Ovary (tissue), 9 donors: ENCODE results near the gene SLC1A3. TPM values are rescaled to one million over a fixed set of nuclear protein-coding genes. Genes with fewer than 3 reads are reported as not detected.

Experiments used
- DNase-seq, 5 donors: peaks; one replicate each; pipeline ENCODE4 v3.0.0-alpha.2; 2019 to 2020
- H3K27ac ChIP-seq, 2 donors: fragments of 200-600 bp; one replicate each; pipeline versions ENCODE4 v1.5.1 to v1.8.0; 2019 to 2022
- H3K27me3 ChIP-seq: fragments of 200-600 bp; one replicate; pipeline ENCODE4 v1.8.0; 2022
- H3K36me3 ChIP-seq: fragments of 200-600 bp; sonication (generic); one replicate; pipeline ENCODE4 v1.5.1; 2019
- H3K4me1 ChIP-seq: one replicate; pipeline ENCODE4 v1.8.1; 2013; ENCODE audit warnings: mild to moderate bottlenecking, moderate library complexity; ENCODE audit not compliant: insufficient read depth
- H3K4me3 ChIP-seq: fragments of 200-600 bp; sonication (generic); one replicate; pipeline ENCODE4 v1.5.1; 2017
- H3K9me3 ChIP-seq, 2 donors: fragments of 200-600 bp in 1 of 2; sonication (generic) in 1 of 2; one replicate each; pipeline versions ENCODE4 v1.5.1 to v1.8.1; 2013 to 2019; ENCODE audit warnings: mild to moderate bottlenecking in 1 of 2, moderate library complexity in 1 of 2
- CTCF ChIP-seq, 3 donors: fragments of 450-650 bp in 2 of 3; fragments of 200-600 bp in 1 of 3; IDR thresholded peaks; one replicate each; pipeline versions ENCODE4 v1.5.1 to v1.8.0; 2016 to 2022; ENCODE audit warnings: antibody characterized with exemption in 3 of 3, mild to moderate bottlenecking in 1 of 3
- EP300 ChIP-seq: sonication (generic); formaldehyde crosslinking; IDR thresholded peaks from one replicate; pipeline ENCODE4 v1.6.1; 2017; ENCODE audit warnings: antibody characterized with exemption
- POLR2A ChIP-seq: fragments of 450-650 bp; IDR thresholded peaks from one replicate; pipeline ENCODE4 v1.6.1; 2017; ENCODE audit warnings: antibody characterized with exemption, mild to moderate bottlenecking, moderate library complexity
- WGBS, 3 donors: extraction: QIAGEN DNeasy Blood & Tissue Kit in 1 of 3; methylation state at CpG; one replicate each; pipeline versions ENCODE4 v1.1.5 to v1.1.7; 2013 to 2017; 5-methylcytosine and 5-hydroxymethylcytosine counted together
- intact Hi-C, 4 donors: fragments of 100-400 bp; cut with DNase I; formaldehyde crosslinking; loops; one replicate each; pipeline versions ENCODE4 v1.11.0 to v1.15.1; 2022 to 2023
- polyA plus RNA-seq, 2 donors: library from polyadenylated mRNA; stranded (reverse); fragments of 200-250 nt in 1 of 2; fragments of 350-450 nt in 1 of 2; fragmentation: Illumina TruSeq in 1 of 2; extraction: RNeasy Lipid Tissue Mini Kit (QIAGEN cat#74804) in 1 of 2; gene quantifications; one replicate each; pipeline ENCODE4 v1.2.3, GENCODE V29; 2013 to 2014
- total RNA-seq, 7 donors: library from RNA; depleted of rRNA in 2 of 7; stranded (reverse); fragments of >200 nt in 2 of 7; fragmentation: NEBNext Ultra II Directional in 3 of 7; extraction: Animal tissue kit (Norgen Biotek cat#: 25700) in 3 of 7; gene quantifications; one replicate each; pipeline versions ENCODE4 v1.1.0 to v1.2.4, GENCODE V29; 2016 to 2023
- donor health status: DM: no; HTN: no; CAD: no; lungs with moderate emphysema.
- donor health status: DM: no; HTN: no; CAD: no.
- donor health status: Bipolar disorder and iron deficiency.
- donor health status: DM: yes; HTN: yes; CAD: no.
- donor health status: DM: no; HTN: no; CAD: no.
- donor health status: DM: yes; HTN: yes; CAD: no.

Gene SLC1A3
- total and polyA plus RNA-seq, 9 donors, result 5.2 to 72.3 (median 36.7) TPM

- no peak for TF ChIP-seq POLR2A
- no peak for TF ChIP-seq EP300
- no peak for TF ChIP-seq CTCF (IDR thresholded peaks at IDR 0.05)
- DNase-seq, result no peak
- 79 to 88% (median 83%) methylated on average over 6 of the region's 6 CpGs for WGBS, 3 donors
- no peak overlapping the region for H3K27ac ChIP-seq
- no peaks in the 10 kb centered on the region for H3K36me3 ChIP-seq
- no peak overlapping the region for H3K4me3 ChIP-seq
- H3K4me1 ChIP-seq, result no peaks in the 10 kb centered on the region
- no peaks in the 10 kb centered on the region for H3K9me3 ChIP-seq
- H3K27me3 ChIP-seq, result no peaks in the 10 kb centered on the region
- intact Hi-C loops, result no loop called here
These were observed 116.5 kb downstream of the SLC1A3 start for GRCh38 chr5:36722900-36723299.

DNA sequence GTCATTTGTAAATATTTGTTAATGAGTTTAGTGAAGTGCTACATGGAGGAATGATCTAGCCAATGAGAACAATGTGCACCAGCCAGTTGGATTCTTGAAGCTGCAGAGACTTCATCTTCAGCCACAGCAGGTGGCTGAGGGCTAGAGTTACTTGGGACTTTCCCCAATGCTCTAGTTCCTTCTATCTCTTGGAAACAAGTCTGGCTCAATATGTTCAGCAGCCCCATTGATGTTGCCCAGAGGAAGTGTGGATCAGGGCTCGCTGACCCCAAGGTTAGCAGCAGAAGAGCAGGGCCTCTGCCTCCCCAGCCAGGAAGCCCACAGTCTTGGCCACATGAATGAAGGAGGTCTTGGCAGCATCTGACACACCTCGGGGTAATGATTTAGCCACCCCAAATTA, 117.5 kb downstream of the SLC1A3 start:
- 88 to 93% (median 89%) methylated on average over 2 of the region's 2 CpGs for WGBS, 3 donors
- Histone ChIP-seq H3K36me3 (no peaks in the 10 kb centered on the region), H3K27me3 (no peaks in the 10 kb centered on the region), H3K27ac (no peak overlapping the region), H3K4me3 (no peak overlapping the region), H3K4me1 (no peaks in the 10 kb centered on the region), H3K9me3 (no peaks in the 10 kb centered on the region)
- DNase-seq, result no peak
- intact Hi-C loops, result no loop called here
- TF ChIP-seq POLR2A, result no peak
- no peak for TF ChIP-seq EP300
- TF ChIP-seq CTCF (IDR thresholded peaks at IDR 0.05), result no peak

DNA sequence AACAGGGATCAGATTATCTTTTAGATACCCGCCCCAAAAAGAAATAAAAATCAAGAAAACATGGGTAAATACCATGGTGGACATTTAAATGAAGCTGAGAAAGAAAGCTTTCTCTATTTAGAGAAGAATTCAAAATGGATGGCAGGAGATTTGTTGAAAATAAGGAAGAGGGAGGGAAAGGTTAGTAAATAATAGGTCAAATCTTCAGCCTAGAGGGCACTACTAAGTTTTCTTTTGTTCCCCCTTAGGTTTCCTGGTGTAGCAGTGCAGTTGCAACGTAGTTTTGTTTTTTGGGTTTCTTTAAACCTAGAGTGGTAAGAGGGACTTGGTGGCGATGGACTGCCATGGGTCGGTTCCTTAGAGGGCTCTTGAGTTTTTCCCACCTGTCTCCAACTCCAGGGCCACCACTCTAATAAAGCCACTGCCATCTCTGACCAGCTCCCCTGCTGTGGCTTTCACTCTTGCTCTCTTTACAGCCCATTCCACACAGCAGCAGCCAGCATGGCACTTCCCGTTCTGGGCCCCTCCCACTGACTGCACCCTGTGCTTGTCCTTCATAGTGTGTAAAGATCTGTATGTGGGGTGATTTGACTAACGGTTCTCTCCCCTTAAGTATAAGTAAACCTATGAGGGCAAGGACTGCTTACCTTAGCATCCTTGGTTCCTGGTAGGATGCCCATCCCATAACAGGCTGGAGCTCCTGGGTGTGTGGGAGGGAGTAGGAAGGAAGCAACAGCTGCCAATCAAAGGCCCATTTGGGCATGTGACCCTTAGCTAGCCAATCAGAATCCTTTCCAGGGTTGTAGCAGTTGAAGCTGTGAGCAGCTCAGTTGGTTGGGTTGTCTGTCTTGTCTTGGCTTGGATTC, 118.3 kb downstream of the SLC1A3 start:
- H3K4me3 ChIP-seq, result no peak overlapping the region
- no peaks in the 10 kb centered on the region for H3K9me3 ChIP-seq
- 76 to 83% (median 81%) methylated on average over 6 of the region's 6 CpGs for WGBS, 3 donors
- H3K27ac ChIP-seq, result no peak overlapping the region
- intact Hi-C loops, result loop anchor here in 1 of 4 donors (5.0 kb wide), 1 partner anchor 278 kb away; no protein-coding TSS in a partner anchor
- H3K27me3 ChIP-seq, result no peaks in the 10 kb centered on the region
- TF ChIP-seq POLR2A, result no peak
- TF ChIP-seq EP300, result no peak
- H3K36me3 ChIP-seq, result no peaks in the 10 kb centered on the region
- H3K4me1 ChIP-seq, result no peaks in the 10 kb centered on the region
- DNase-seq, result no peak

DNA sequence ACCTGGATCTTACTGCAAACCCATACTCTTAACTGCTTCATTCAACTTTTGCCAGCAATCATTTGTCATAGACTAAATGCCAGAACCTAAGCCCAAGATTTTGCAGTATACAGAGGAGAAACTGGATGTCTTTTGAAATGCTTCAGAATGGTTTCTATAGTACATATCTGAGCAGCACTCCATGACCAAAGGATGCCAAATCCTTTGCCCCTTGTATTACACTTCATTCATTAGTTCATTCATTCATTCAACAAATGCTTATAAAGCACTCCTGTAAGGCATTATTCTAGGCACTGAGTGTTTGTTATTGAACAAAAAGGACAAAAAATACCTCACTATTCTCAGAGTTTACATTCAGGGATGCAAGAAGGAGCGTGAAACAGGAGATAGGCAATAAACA, 119.9 kb downstream of the SLC1A3 start:
- TF ChIP-seq CTCF (IDR thresholded peaks at IDR 0.05), result no peak
- no peak for TF ChIP-seq POLR2A
- no peak for TF ChIP-seq EP300
- Histone ChIP-seq H3K4me3 (no peak overlapping the region), H3K27me3 (no peaks in the 10 kb centered on the region), H3K4me1 (no peaks in the 10 kb centered on the region), H3K36me3 (no peaks in the 10 kb centered on the region), H3K9me3 (no peaks in the 10 kb centered on the region), H3K27ac (no peak overlapping the region)
- 87 to 94% (median 92%) methylated on average over 1 of the region's 1 CpG for WGBS, 3 donors
- no peak for DNase-seq
- intact Hi-C loops, result loop anchor here in 1 of 4 donors (5.0 kb wide), 1 partner anchor 276 kb away; no protein-coding TSS in a partner anchor

GRCh38 chr5:36726767-36727166, 120.4 kb downstream of the SLC1A3 start:
- intact Hi-C loops, result loop anchor here in 1 of 4 donors (5.0 kb wide), 1 partner anchor 276 kb away; no protein-coding TSS in a partner anchor

More at GRCh38 chr5:36726767-36727166, 120.4 kb downstream of the SLC1A3 start:
- no peak overlapping the region for H3K27ac ChIP-seq
- H3K27me3 ChIP-seq, result no peaks in the 10 kb centered on the region
- no peak for DNase-seq
- H3K9me3 ChIP-seq, result no peaks in the 10 kb centered on the region
- no peaks in the 10 kb centered on the region for H3K4me1 ChIP-seq
- H3K4me3 ChIP-seq, result no peak overlapping the region
- TF ChIP-seq CTCF (IDR thresholded peaks at IDR 0.05) (no peak), POLR2A (no peak)
- 74 to 87% (median 84%) methylated on average over 1 of the region's 1 CpG for WGBS, 3 donors
- H3K36me3 ChIP-seq, result no peaks in the 10 kb centered on the region
